GM18508 (cell line): Measurements from ENCODE around the gene ZBED2.
"Not testable (repeated sequence)": the region's sequence is repeated elsewhere in the genome, so short reads cannot be mapped to it uniquely, and the experiment has no call there.

ENCODE experiments used
- ATAC-seq: cut with Tn5 transposase; IDR thresholded peaks from one replicate; pipeline ENCODE4 v1.9.1; 2021; ENCODE audit warnings: moderate number of reproducible peaks; ENCODE audit not compliant: insufficient read depth, unreplicated experiment

ZBED2 gene

GRCh38 chr3:111595232-111595631 lies at the start of gene ZBED2:
ZBED2 (minus strand) TSS chr3:111595346; CDS start chr3:111594201, 1,145 bp downstream.
- peak; percentile 49 for ATAC-seq

- ATAC-seq: no peak
Observed at GRCh38 chr3:111639316-111639715, 44.2 kb upstream of the ZBED2 start.

- ATAC-seq: no peak
Observed at GRCh38 chr3:111636366-111636885, 41.3 kb upstream of the ZBED2 start.

GRCh38 chr3:111635403-111635802 lies 40.3 kb upstream of the ZBED2 start:
- ATAC-seq: no peak

- ATAC-seq: not testable (repeated sequence)
Observed at GRCh38 chr3:111630638-111631037, 35.5 kb upstream of the ZBED2 start.

GRCh38 chr3:111629018-111629417 lies 33.9 kb upstream of the ZBED2 start:
- not testable (repeated sequence) for ATAC-seq

- ATAC-seq: no peak
Observed at GRCh38 chr3:111627092-111627491, 31.9 kb upstream of the ZBED2 start.

- no peak for ATAC-seq
Observed at GRCh38 chr3:111621535-111621934, 26.4 kb upstream of the ZBED2 start.

- ATAC-seq: no peak
Observed at GRCh38 chr3:111619833-111620232, 24.7 kb upstream of the ZBED2 start.

- ATAC-seq: no peak
Observed at GRCh38 chr3:111618945-111619344, 23.8 kb upstream of the ZBED2 start.

- ATAC-seq: no peak
Observed at GRCh38 chr3:111617912-111618601, 22.9 kb upstream of the ZBED2 start.

- ATAC-seq: no peak
Observed at GRCh38 chr3:111617406-111617805, 22.3 kb upstream of the ZBED2 start.

GRCh38 chr3:111616417-111617105 lies 21.4 kb upstream of the ZBED2 start:
- ATAC-seq: peak; percentile 86

- no peak for ATAC-seq
Observed at GRCh38 chr3:111615880-111616279, 20.7 kb upstream of the ZBED2 start.

GRCh38 chr3:111613294-111613693 lies 18.1 kb upstream of the ZBED2 start:
- no peak for ATAC-seq

GRCh38 chr3:111610612-111611054 lies 15.5 kb upstream of the ZBED2 start:
- peak; percentile 17 for ATAC-seq

- peak; percentile 95 for ATAC-seq
Observed at GRCh38 chr3:111610189-111610588, 15.0 kb upstream of the ZBED2 start.

- no peak for ATAC-seq
Observed at GRCh38 chr3:111609700-111610099, 14.6 kb upstream of the ZBED2 start.

GRCh38 chr3:111608383-111608782 lies 13.2 kb upstream of the ZBED2 start:
- ATAC-seq: no peak

GRCh38 chr3:111607240-111607920 lies 12.2 kb upstream of the ZBED2 start:
- ATAC-seq: no peak

- no peak for ATAC-seq
Observed at GRCh38 chr3:111605493-111605892, 10.3 kb upstream of the ZBED2 start.
